ENCODE results near the gene OR6S1. TPM values are rescaled to one million over a fixed set of nuclear protein-coding genes. Genes with fewer than 3 reads are reported as not detected.
"Not testable (repeated sequence)": the region's sequence is repeated elsewhere in the genome, so short reads cannot be mapped to it uniquely, and the experiment has no call there.

The OR6S1 gene
- total RNA-seq, 4 donors from 2014 or later: not detected

DNA sequence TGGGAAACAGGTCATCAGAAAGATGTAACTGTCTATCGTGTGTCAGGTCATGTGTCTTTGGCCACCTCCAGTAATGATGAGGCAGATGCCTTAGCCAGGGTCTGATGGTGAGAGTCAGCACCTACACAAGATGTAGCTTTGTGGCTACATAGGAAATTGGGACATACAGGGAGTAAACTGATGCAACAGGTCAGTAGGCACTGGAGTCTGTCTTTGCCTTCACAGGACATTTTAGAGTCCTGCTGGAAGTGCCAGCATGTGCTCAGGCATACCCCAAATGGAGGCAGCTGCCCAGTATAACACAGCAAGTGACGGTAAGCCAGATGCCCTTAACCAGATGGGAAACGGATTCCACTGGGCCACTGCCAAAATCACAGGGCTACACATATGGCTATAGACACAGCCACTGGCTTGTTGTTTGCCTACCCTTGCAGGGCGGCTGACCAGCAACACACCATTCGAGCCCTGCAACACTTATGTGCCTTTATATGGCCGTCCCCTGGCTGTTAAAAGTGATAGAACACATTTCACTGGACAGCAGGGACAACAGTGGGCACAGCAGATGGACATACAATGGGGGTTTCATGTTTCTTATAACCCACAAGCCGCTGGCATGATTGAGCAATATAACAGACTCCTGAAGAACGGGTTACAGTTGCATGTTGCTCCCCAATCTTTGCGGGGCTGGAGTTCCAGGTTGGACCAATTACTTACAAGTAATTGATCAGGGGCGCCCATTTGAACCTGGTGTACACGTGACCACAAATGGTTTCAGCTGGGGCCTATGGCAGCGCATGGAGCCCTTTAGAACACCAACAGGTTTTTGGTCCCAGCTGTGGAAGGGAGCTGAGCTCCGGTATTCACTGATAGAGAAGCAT lies 37.4 kb downstream of the OR6S1 start:
- Histone ChIP-seq H3K27ac (no peak overlapping the region), H3K4me1 (peaks cover 0 to 2% of the 10 kb centered on the region in 2 donors), H3K4me3 (replicated peaks in 1 of 3) (no peak overlapping the region), H3K9me3 (no peaks in the 10 kb centered on the region), H3K27me3 (no peaks in the 10 kb centered on the region), H3K36me3 (no peaks in the 10 kb centered on the region)
- TF ChIP-seq POLR2A (IDR thresholded peaks at IDR 0.05) (no peak), CTCF (IDR thresholded peaks at IDR 0.05) (no peak)
- DNase-seq: no peak
- intact Hi-C loops (cut with DNase I): no loop called here
- 87 to 88% methylated on average over 13 of the region's 13 CpGs for WGBS, 2 donors

GRCh38 chr14:20602583-20602982 lies 38.9 kb downstream of the OR6S1 start:
- H3K4me1 ChIP-seq: peaks cover 7 to 16% of the 10 kb centered on the region in 2 donors
- WGBS, 2 donors: 92 to 94% methylated on average over 9 of the region's 9 CpGs
- no peaks in the 10 kb centered on the region for H3K9me3 ChIP-seq
- TF ChIP-seq CTCF (IDR thresholded peaks at IDR 0.05): no peak
- TF ChIP-seq POLR2A (IDR thresholded peaks at IDR 0.05): no peak
- no peak for DNase-seq
- no peaks in the 10 kb centered on the region for H3K27me3 ChIP-seq
- no peak overlapping the region for H3K27ac ChIP-seq
- H3K4me3 ChIP-seq (replicated peaks in 1 of 3): no peak overlapping the region
- intact Hi-C loops (cut with DNase I): no loop called here
- H3K36me3 ChIP-seq: no peaks in the 10 kb centered on the region

DNA sequence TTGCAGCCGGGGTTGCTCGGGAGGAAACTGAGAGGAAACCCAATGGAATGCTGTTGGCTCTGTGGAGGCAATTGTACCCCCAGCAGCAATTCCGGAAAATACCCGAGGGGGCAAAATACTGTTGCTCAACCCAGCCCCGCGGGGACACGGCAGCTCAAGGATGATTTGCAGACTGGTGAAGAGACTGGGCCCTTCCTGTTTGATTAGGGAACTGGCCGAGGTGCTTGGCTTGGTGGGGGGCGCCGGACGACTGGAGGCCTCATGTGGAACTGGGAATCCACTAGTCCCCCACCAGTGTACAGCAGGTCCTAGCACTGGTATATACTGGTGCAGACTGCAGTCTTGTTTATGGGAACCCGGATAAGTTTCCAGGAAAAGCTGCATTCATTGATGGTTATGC lies 40.0 kb downstream of the OR6S1 start:
- no peaks in the 10 kb centered on the region for H3K9me3 ChIP-seq
- H3K4me1 ChIP-seq: peaks cover 10 to 20% of the 10 kb centered on the region in 2 donors
- no peaks in the 10 kb centered on the region for H3K27me3 ChIP-seq
- intact Hi-C loops (cut with DNase I): no loop called here
- 85 to 88% methylated on average over 12 of the region's 12 CpGs for WGBS, 2 donors
- H3K27ac ChIP-seq: no peak overlapping the region
- no peak overlapping the region for H3K4me3 ChIP-seq (replicated peaks in 1 of 3)
- H3K36me3 ChIP-seq: no peaks in the 10 kb centered on the region
- no peak for DNase-seq
- TF ChIP-seq POLR2A (IDR thresholded peaks at IDR 0.05): no peak
- no peak for TF ChIP-seq CTCF (IDR thresholded peaks at IDR 0.05)

- Histone ChIP-seq H3K4me1 (peaks cover 10 to 20% of the 10 kb centered on the region in 2 donors), H3K27me3 (no peaks in the 10 kb centered on the region), H3K27ac (peak overlapping the region in 2 of 3 donors; percentile 81 to 82), H3K36me3 (no peaks in the 10 kb centered on the region), H3K9me3 (no peaks in the 10 kb centered on the region), H3K4me3 (replicated peaks in 1 of 3) (no peak overlapping the region)
- intact Hi-C loops (cut with DNase I): no loop called here
- no peak for TF ChIP-seq POLR2A (IDR thresholded peaks at IDR 0.05)
- TF ChIP-seq CTCF (IDR thresholded peaks at IDR 0.05): no peak
- peak; percentile 64 to 69 for DNase-seq
- 24 to 47% methylated on average over 1 of the region's 1 CpG for WGBS, 2 donors
Observed at GRCh38 chr14:20597108-20597507, 44.4 kb downstream of the OR6S1 start.

GRCh38 chr14:20595726-20596125 lies 45.8 kb downstream of the OR6S1 start:
- not testable (repeated sequence) for H3K27ac ChIP-seq, H3K36me3 ChIP-seq
- 98 to 100% methylated on average over 3 of the region's 3 CpGs for WGBS, 2 donors

More at GRCh38 chr14:20595726-20596125, 45.8 kb downstream of the OR6S1 start:
- intact Hi-C loops (cut with DNase I); DNase-seq; H3K4me3 ChIP-seq (replicated peaks in 1 of 3); H3K27me3 ChIP-seq; H3K9me3 ChIP-seq: not testable (repeated sequence)
- H3K4me1 ChIP-seq: peaks cover 10 to 20% of the 10 kb centered on the region in 2 donors
